ENCODE measurements around the gene BHMT.

BHMT gene

GRCh38 chr5:79111387-79111959, at the start of gene BHMT:
BHMT (plus strand) TSS chr5:79111809; CDS start chr5:79111886, 77 bp downstream.
- no peak for DNase-seq

- no peak for DNase-seq
Measured at GRCh38 chr5:79062436-79062835, 49.2 kb upstream of the BHMT start.

GRCh38 chr5:79069488-79070349, 41.9 kb upstream of the BHMT start, which contains the start of the genes BHMT2 and DMGDH:
BHMT2 (plus strand) TSS chr5:79069767; CDS start chr5:79069783, 16 bp downstream.
DMGDH (minus strand) TSS chr5:79069674; CDS start chr5:79069620, 54 bp downstream.
- DNase-seq, result no peak

- no peak for DNase-seq
Measured at GRCh38 chr5:79070350-79070667, 41.3 kb upstream of the BHMT start.

GRCh38 chr5:79074641-79075040, 37.0 kb upstream of the BHMT start:
- DNase-seq, result no peak

GRCh38 chr5:79075646-79076426, 35.8 kb upstream of the BHMT start:
- DNase-seq, result no peak

- no peak for DNase-seq
Measured at GRCh38 chr5:79076819-79077218, 34.8 kb upstream of the BHMT start.

- no peak for DNase-seq
Measured at GRCh38 chr5:79077680-79078365, 33.8 kb upstream of the BHMT start.

- no peak for DNase-seq
Measured at GRCh38 chr5:79080804-79081203, 30.8 kb upstream of the BHMT start.

- no peak for DNase-seq
Measured at GRCh38 chr5:79081779-79082178, 29.8 kb upstream of the BHMT start.

- no peak for DNase-seq
Measured at GRCh38 chr5:79086116-79086515, 25.5 kb upstream of the BHMT start.

GRCh38 chr5:79088507-79088906, 23.1 kb upstream of the BHMT start:
- DNase-seq, result no peak

GRCh38 chr5:79091064-79091463, 20.5 kb upstream of the BHMT start:
- no peak for DNase-seq

- peak; percentile 12 for DNase-seq
Measured at GRCh38 chr5:79093762-79094161, 17.8 kb upstream of the BHMT start.

GRCh38 chr5:79105868-79106267, 5.7 kb upstream of the BHMT start:
- DNase-seq, result no peak

- no peak for DNase-seq
Measured at GRCh38 chr5:79107020-79107796, 4.4 kb upstream of the BHMT start.

- no peak for DNase-seq
Measured at GRCh38 chr5:79108086-79108485, 3.5 kb upstream of the BHMT start.

GRCh38 chr5:79108792-79109191, 2.8 kb upstream of the BHMT start:
- DNase-seq, result no peak

GRCh38 chr5:79109527-79110492, 1.8 kb upstream of the BHMT start:
- no peak for DNase-seq

- DNase-seq, result no peak
Measured at GRCh38 chr5:79111960-79112702, 522 bp downstream of the BHMT start.
